GM12875 (cell line): ENCODE results near the gene OAS1.

Experiments used
- H3K4me3 ChIP-seq: one replicate; pipeline ENCODE4 v1.5.1; 2011; ENCODE audit warnings: low read depth, low read length, control low read depth
- CTCF ChIP-seq: IDR thresholded peaks from 2 replicates; pipeline ENCODE4 v1.5.1; 2011; ENCODE audit warnings: low read depth, mild to moderate bottlenecking, control low read depth, inconsistent platforms, low read length, moderate library complexity, borderline replicate concordance; ENCODE audit not compliant: insufficient read depth

The OAS1 gene

GRCh38 chr12:112879191-112879705 is 27.5 kb upstream of the OAS1 start:
- no peak for TF ChIP-seq CTCF
- H3K4me3 ChIP-seq, result no peak overlapping the region

- TF ChIP-seq CTCF, result no peak
- no peak overlapping the region for H3K4me3 ChIP-seq
Measured at GRCh38 chr12:112881602-112882001, 25.2 kb upstream of the OAS1 start.

GRCh38 chr12:112885236-112885635 is 21.5 kb upstream of the OAS1 start:
- H3K4me3 ChIP-seq, result no peak overlapping the region
- no peak for TF ChIP-seq CTCF

- no peak for TF ChIP-seq CTCF
- no peak overlapping the region for H3K4me3 ChIP-seq
Measured at GRCh38 chr12:112887550-112887949, 19.2 kb upstream of the OAS1 start.

GRCh38 chr12:112891093-112892024 is 15.4 kb upstream of the OAS1 start:
- TF ChIP-seq CTCF, result no peak
- no peak overlapping the region for H3K4me3 ChIP-seq

- H3K4me3 ChIP-seq, result no peak overlapping the region
- TF ChIP-seq CTCF, result no peak
Measured at GRCh38 chr12:112892856-112893255, 13.9 kb upstream of the OAS1 start.

- no peak for TF ChIP-seq CTCF
Measured at GRCh38 chr12:112894128-112894527, 12.6 kb upstream of the OAS1 start.

More at GRCh38 chr12:112894128-112894527, 12.6 kb upstream of the OAS1 start:
- H3K4me3 ChIP-seq, result no peak overlapping the region
